Testis (tissue), 3 donors: ENCODE measurements around the gene TGFB3. TPM values are rescaled to one million over a fixed set of nuclear protein-coding genes. Genes with fewer than 3 reads are reported as not detected.

ENCODE experiments used
- DNase-seq: peaks from one replicate; pipeline ENCODE4 v3.0.0-alpha.2; 2019
- H3K27ac ChIP-seq, 2 donors: fragments of 200-600 bp; sonication (generic); one replicate each; pipeline ENCODE4 v1.5.1; 2019
- H3K27me3 ChIP-seq: fragments of 200-600 bp; sonication (generic); one replicate; pipeline ENCODE4 v1.5.1; 2019
- H3K36me3 ChIP-seq: fragments of 200-600 bp; sonication (generic); one replicate; pipeline ENCODE4 v1.5.1; 2017; ENCODE audit warnings: low read depth; ENCODE audit errors: missing control alignments
- H3K4me1 ChIP-seq: fragments of 200-600 bp; sonication (generic); one replicate; pipeline ENCODE4 v1.5.1; 2019
- H3K4me3 ChIP-seq, 2 donors: fragments of 200-600 bp; sonication (generic); one replicate each; pipeline ENCODE4 v1.5.1; 2017 to 2019
- H3K9me3 ChIP-seq: fragments of 200-600 bp; sonication (generic); one replicate; pipeline ENCODE4 v1.5.1; 2017
- POLR2A ChIP-seq: fragments of 450-650 bp; IDR thresholded peaks from one replicate; pipeline ENCODE4 v1.6.1; 2017; ENCODE audit warnings: antibody characterized with exemption, mild to moderate bottlenecking, moderate library complexity
- WGBS, 2 donors: methylation state at CpG; one replicate each; pipeline ENCODE4 v1.1.5; 2018; 5-methylcytosine and 5-hydroxymethylcytosine counted together
- intact Hi-C: fragments of 100-400 bp; cut with DNase I; formaldehyde crosslinking; loops from one replicate; pipeline ENCODE4 v1.15.1; 2023; ENCODE audit warnings: low total_unique reads
- polyA plus RNA-seq: library from polyadenylated mRNA; stranded (reverse); fragments of 350-450 nt; fragmentation: Illumina TruSeq; extraction: RNeasy Lipid Tissue Mini Kit (QIAGEN cat#74804); gene quantifications from one replicate; pipeline ENCODE4 v1.2.3, GENCODE V29; 2014; ENCODE audit warnings: low read depth, low replicate concordance; ENCODE audit not compliant: insufficient read depth
- total RNA-seq, 2 donors: library from RNA; depleted of rRNA; stranded (reverse); fragments of >200 nt; gene quantifications; one replicate each; pipeline ENCODE4 v1.2.3, GENCODE V29; 2016
- TF ChIP-seq, protein P1 (sequence below), 3 experiments: fragments of 450-650 bp in 2 of 3; fragments of 200-600 bp in 1 of 3; sonication (generic) in 1 of 3; IDR thresholded peaks; one replicate each; pipeline ENCODE4 v1.5.1; 2016 to 2019; ENCODE audit warnings: antibody characterized with exemption in 3 of 3, mild to moderate bottlenecking in 2 of 3, moderate library complexity in 1 of 3

Gene TGFB3
- total and polyA plus RNA-seq, 3 donors from 2014 or later = 9.4 to 18.0 (median 15.2) TPM

DNA sequence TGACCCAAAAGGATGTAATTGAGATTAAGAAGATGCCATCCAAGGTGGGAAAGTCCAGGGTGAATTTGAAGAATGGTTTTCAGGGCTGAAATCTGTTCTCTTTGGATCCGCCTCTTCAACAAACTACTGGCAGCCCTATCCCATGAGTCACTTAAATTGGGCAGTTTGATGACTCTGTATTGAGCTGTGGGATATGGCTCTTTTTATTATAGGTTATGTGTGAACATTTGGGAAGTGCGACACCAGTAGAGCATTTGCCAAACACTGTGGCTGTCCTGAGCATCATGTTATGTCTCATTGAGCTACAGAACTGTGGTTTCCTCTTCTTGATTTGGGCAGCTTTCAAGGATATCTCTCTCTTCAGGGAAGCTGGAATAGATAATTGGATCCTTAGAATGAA, 26.1 kb upstream of the TGFB3 start:
- TF ChIP-seq, protein P1, sequence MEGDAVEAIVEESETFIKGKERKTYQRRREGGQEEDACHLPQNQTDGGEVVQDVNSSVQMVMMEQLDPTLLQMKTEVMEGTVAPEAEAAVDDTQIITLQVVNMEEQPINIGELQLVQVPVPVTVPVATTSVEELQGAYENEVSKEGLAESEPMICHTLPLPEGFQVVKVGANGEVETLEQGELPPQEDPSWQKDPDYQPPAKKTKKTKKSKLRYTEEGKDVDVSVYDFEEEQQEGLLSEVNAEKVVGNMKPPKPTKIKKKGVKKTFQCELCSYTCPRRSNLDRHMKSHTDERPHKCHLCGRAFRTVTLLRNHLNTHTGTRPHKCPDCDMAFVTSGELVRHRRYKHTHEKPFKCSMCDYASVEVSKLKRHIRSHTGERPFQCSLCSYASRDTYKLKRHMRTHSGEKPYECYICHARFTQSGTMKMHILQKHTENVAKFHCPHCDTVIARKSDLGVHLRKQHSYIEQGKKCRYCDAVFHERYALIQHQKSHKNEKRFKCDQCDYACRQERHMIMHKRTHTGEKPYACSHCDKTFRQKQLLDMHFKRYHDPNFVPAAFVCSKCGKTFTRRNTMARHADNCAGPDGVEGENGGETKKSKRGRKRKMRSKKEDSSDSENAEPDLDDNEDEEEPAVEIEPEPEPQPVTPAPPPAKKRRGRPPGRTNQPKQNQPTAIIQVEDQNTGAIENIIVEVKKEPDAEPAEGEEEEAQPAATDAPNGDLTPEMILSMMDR (IDR thresholded peaks at IDR 0.05) = no peak
- TF ChIP-seq POLR2A = no peak
- H3K27ac ChIP-seq = no peak overlapping the region
- no peaks in the 10 kb centered on the region for H3K36me3 ChIP-seq
- 100% methylated on average over 2 of the region's 2 CpGs for WGBS, 2 donors
- DNase-seq = no peak
- H3K4me3 ChIP-seq = no peak overlapping the region
- no peaks in the 10 kb centered on the region for H3K4me1 ChIP-seq
- H3K27me3 ChIP-seq = no peaks in the 10 kb centered on the region
- no peaks in the 10 kb centered on the region for H3K9me3 ChIP-seq
- intact Hi-C loops = no loop called here

DNA sequence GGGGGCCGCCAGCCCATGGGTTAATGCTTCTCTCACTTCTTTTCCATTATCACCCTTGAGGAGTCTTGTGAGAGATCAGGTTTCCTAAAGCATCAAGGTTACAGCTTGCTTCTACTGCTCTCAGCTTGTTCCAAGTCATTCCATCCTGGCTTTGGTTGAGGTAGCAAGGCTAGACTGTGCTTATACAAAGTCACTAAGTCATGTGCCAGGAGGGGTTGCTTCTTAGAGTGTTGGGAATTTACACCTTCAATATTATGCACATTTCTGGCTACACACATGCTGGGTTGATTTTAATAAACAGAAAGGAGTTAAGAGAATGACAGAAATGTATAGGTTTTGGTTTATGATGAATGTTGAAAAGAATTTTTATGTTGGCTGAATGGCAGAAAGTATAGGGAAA, 25.6 kb upstream of the TGFB3 start:
- no peak for TF ChIP-seq POLR2A
- TF ChIP-seq, protein P1 (IDR thresholded peaks at IDR 0.05) = no peak
- WGBS, 2 donors = 90 to 100% methylated on average over 1 of the region's 1 CpG
- Histone ChIP-seq H3K27me3 (no peaks in the 10 kb centered on the region), H3K4me3 (no peak overlapping the region), H3K9me3 (no peaks in the 10 kb centered on the region), H3K27ac (no peak overlapping the region), H3K4me1 (no peaks in the 10 kb centered on the region), H3K36me3 (no peaks in the 10 kb centered on the region)
- DNase-seq = no peak
- intact Hi-C loops = no loop called here

DNA sequence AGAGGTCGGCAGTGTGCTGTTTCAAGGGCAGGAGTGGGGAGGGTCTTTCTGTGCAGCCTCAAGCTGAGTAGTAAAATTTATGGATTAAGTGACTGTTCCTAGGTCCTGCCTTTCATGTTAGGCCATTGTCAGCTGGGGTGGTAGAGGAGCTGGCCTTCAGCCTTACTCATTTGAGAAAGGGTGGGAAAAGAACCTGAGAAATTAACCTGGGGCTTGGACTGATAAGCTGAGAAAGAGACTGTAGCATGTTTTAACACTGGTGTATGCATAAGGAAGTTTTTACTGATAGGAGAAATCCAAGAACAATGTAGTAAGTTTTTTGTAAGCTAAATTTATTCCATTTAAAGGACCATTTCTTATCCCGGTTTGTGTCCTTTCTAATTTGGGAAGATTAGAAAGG, 24.5 kb upstream of the TGFB3 start:
- Histone ChIP-seq H3K36me3 (no peaks in the 10 kb centered on the region), H3K4me1 (no peaks in the 10 kb centered on the region), H3K27ac (no peak overlapping the region), H3K9me3 (no peaks in the 10 kb centered on the region), H3K4me3 (no peak overlapping the region), H3K27me3 (no peaks in the 10 kb centered on the region)
- WGBS, 2 donors = 68 to 96% methylated on average over 2 of the region's 2 CpGs
- intact Hi-C loops = no loop called here
- TF ChIP-seq, protein P1 (IDR thresholded peaks at IDR 0.05) = no peak
- no peak for TF ChIP-seq POLR2A
- no peak for DNase-seq

DNA sequence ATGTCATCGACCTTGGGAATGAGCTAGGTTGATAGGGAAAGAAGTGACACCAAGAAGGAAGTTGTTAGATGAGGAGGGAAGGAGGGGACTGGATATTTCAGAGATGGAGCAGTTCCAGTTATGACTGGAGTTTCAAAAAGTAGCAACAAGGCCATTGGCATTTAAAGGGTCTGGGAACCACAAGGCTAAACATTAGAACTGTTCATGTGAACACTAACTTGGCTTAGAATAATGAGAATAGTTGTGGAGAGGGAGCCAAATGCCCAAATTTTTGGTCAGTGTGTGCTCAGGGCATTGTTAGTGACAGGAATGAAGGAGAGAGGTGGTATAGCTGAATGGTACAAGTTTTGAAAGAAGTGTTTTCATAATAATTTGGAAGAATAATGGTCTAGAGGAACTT, 20.6 kb upstream of the TGFB3 start:
- intact Hi-C loops = no loop called here
- no peak overlapping the region for H3K27ac ChIP-seq
- H3K4me1 ChIP-seq = no peaks in the 10 kb centered on the region
- H3K9me3 ChIP-seq = no peaks in the 10 kb centered on the region
- H3K36me3 ChIP-seq = no peaks in the 10 kb centered on the region
- no peak overlapping the region for H3K4me3 ChIP-seq
- no peak for DNase-seq
- WGBS, 2 donors = 88 to 94% methylated on average over 1 of the region's 1 CpG
- no peaks in the 10 kb centered on the region for H3K27me3 ChIP-seq
- TF ChIP-seq, protein P1 (IDR thresholded peaks at IDR 0.05) = no peak
- TF ChIP-seq POLR2A = no peak

DNA sequence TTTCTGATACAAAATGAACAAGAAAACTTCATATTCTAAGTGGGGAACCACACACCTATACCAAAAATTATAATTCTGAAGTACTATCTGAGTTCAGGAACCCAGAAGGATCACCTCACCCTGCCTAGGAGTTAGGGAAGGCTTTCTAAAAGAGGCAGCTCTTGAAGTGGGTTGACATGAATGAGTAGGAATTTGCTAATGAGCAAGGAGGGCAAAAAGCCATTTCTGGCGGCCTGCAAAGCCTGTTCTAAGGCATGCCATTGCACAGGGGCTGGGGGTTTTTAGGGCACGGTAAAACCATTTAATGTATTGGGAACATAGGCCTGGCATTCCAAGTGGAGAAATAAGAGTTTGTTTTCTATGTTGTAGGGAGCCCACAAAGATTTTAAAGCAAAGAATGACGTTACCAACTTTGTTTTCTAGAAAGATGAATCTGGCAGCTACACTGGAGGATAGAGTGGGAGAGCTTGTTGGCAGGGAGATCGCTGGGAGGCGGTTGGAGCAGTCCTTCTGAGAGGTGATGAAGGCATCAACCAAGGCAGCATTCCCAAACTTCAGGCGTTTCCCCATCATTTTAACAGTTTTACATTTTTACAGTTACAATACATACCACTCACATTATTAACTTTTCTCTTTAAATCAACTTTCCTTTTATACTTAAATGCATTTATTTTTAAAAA, 17.9 kb upstream of the TGFB3 start:
- Histone ChIP-seq H3K4me1 (peaks cover 3% of the 10 kb centered on the region), H3K27ac (no peak overlapping the region), H3K4me3 (no peak overlapping the region), H3K27me3 (no peaks in the 10 kb centered on the region), H3K9me3 (no peaks in the 10 kb centered on the region), H3K36me3 (no peaks in the 10 kb centered on the region)
- intact Hi-C loops = no loop called here
- WGBS, 2 donors = 80 to 93% methylated on average over 6 of the region's 6 CpGs
- TF ChIP-seq, protein P1 (IDR thresholded peaks at IDR 0.05) = no peak
- no peak for TF ChIP-seq POLR2A
- DNase-seq = no peak
